Neuron (in vitro differentiated cells): ENCODE data around the gene TCAIM.
A peak's percentile ranks its signal among the peaks of the same experiment; 100 is the strongest.

Experiments used
- H2AFZ ChIP-seq: one replicate; pipeline ENCODE4 v1.6.1; 2013; ENCODE audit warnings: low read depth, mild to moderate bottlenecking, inconsistent platforms, low read length, moderate library complexity
- H3K27me3 ChIP-seq: one replicate; pipeline ENCODE4 v1.6.1; 2013; ENCODE audit warnings: low read length; ENCODE audit not compliant: insufficient read depth
- H3K36me3 ChIP-seq: one replicate; pipeline ENCODE4 v1.6.1; 2013; ENCODE audit warnings: low read length; ENCODE audit not compliant: insufficient read depth
- H3K4me1 ChIP-seq: one replicate; pipeline ENCODE4 v1.6.1; 2013; ENCODE audit warnings: low read length; ENCODE audit not compliant: insufficient read depth
- H3K4me3 ChIP-seq: 2 replicates; pipeline ENCODE4 v1.5.1; 2013; ENCODE audit warnings: mild to moderate bottlenecking, low read length, moderate library complexity
- H3K9me3 ChIP-seq: one replicate; pipeline ENCODE4 v1.6.1; 2013; ENCODE audit warnings: low read length

Gene TCAIM, protein sequence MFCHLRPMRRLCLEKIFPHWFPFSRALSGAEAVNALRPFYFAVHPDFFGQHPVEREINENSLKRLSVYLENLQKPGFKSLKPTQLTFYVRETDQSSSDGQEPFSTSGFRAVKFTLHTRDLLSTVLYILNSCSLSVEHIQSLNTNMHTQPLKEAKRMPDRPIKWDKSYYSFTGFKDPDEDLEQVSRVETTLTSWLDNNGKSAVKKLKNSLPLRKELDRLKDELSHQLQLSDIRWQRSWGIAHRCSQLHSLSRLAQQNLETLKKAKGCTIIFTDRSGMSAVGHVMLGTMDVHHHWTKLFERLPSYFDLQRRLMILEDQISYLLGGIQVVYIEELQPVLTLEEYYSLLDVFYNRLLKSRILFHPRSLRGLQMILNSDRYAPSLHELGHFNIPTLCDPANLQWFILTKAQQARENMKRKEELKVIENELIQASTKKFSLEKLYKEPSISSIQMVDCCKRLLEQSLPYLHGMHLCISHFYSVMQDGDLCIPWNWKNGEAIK

DNA sequence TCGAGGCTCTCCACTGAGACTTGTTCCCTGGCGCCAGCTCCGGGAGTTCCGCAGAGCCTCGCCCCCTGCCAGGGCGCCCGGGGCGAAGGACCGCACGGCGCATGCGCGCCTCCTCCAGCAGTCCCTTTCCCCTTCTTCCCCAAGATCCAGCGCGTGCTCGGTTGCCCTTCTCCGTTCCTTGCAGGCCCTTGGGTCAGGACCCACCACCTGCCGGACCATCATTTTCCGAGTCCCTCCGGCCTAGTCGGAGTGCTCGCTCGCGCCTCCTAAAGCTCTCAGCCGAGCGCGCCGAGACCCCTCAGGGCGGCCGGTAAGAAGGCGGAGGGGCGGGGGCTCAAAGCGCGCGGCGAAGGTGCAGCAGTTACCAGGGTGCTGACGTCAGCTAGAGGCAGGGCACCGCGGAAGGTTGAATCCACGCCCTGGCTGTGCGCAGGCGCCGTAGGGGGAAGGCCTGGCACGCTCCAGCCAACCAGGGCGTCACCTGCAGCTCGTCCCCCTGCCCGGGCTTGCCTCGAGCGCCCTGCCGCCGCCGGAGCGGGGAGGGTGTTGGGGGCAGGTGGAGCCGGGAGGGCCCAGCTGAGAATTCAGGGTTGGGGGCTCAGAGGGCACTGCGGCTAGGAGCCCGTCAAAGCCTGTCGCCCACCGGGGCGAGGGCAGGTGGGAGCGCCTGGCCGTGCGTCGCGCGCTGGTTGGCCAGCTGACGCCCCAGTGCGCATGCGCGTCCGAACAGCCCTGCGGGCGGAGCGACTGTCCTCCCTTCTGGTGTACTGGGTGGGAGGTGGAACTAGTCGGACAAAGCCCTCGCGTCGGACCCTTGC lies at the start of gene TCAIM:
TSS of gene TCAIM (plus strand) at position 757 of the 818 bp plus-strand sequence. CDS start 16,017 bp downstream, outside the sequence.
- Histone ChIP-seq H2AFZ (peak within 1 kb of the TSS; percentile 73), H3K36me3 (peaks cover 2% of the 10 kb centered on the region)

DNA sequence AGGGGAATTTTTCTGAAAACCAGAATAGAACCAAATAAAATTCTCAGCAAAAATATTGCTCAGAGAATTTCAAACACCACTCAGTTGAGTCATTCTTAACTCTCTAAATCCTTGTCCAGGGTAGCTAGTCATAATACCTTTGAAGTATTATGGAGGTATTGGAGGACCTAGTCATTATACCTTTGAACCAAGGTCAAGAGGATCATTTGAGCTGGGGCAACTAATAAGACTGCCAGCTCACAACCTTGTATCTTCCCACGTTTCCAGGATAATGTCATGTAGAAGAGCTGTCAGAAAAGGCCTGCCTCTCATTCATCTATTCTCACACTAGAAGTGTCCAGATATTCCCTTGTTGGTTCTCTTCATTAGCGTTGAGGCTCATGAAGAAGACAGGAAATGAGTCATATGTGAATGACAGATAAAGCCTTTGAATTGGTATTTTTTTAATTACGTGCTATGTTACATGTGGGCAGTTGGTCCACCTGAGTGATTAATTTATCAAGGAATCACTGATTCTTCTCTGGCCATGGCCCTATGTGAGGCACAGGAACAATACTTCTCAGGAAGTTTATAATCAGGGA lies 48.6 kb upstream of the TCAIM start:
- Histone ChIP-seq H3K9me3 (no peaks in the 10 kb centered on the region), H3K27me3 (no peaks in the 10 kb centered on the region), H2AFZ (no peak overlapping the region), H3K4me3 (no peak overlapping the region), H3K4me1 (no peaks in the 10 kb centered on the region), H3K36me3 (no peaks in the 10 kb centered on the region)

More for the DNA sequence above, at the start of gene TCAIM:
- peaks cover 20% of the 10 kb centered on the region for H3K4me1 ChIP-seq
- no peaks in the 10 kb centered on the region for H3K27me3 ChIP-seq
- peak within 1 kb of the TSS; percentile 76 for H3K4me3 ChIP-seq
- no peaks in the 10 kb centered on the region for H3K9me3 ChIP-seq

DNA sequence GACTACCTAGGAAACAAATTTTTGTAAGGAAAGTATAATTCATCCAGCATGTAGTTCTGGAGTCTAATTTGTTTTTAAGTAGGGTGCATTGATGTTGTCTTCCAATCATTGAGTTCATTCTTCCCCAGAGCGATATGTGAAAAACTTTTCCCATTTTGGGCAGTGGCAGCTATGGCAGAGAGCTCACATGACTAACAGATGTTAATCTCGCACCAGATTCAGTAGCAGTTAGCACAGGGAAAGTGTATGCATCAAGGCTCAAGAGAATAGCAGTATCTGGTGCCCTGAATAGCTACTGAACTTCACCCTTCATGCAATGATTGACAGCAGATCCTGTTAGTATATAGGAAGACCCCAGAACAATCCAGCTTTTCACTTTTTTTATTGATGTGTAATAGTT lies 46.3 kb upstream of the TCAIM start:
- Histone ChIP-seq H3K27me3 (no peaks in the 10 kb centered on the region), H3K4me1 (no peaks in the 10 kb centered on the region), H3K36me3 (no peaks in the 10 kb centered on the region), H3K4me3 (no peak overlapping the region), H3K9me3 (no peaks in the 10 kb centered on the region), H2AFZ (no peak overlapping the region)

DNA sequence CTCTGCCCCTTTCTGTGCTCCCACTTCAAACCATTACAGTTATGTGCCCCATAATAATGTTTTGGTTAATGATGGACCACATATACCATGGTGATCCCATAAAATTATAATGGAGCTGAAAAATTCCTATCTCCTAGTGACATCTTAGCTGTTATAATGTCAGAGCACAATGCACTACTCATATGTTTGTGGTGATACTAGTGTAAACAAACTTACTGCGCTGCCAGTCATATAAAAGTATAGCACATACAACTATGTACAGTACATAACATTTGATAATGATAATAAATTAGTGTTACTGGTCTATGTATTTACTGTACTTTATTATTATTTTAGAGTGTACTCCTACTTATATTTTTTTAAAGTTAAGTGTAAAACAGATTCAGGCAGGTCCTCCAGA lies 45.6 kb upstream of the TCAIM start:
- Histone ChIP-seq H3K4me3 (no peak overlapping the region), H3K9me3 (no peaks in the 10 kb centered on the region), H2AFZ (no peak overlapping the region), H3K27me3 (no peaks in the 10 kb centered on the region), H3K4me1 (no peaks in the 10 kb centered on the region), H3K36me3 (no peaks in the 10 kb centered on the region)

DNA sequence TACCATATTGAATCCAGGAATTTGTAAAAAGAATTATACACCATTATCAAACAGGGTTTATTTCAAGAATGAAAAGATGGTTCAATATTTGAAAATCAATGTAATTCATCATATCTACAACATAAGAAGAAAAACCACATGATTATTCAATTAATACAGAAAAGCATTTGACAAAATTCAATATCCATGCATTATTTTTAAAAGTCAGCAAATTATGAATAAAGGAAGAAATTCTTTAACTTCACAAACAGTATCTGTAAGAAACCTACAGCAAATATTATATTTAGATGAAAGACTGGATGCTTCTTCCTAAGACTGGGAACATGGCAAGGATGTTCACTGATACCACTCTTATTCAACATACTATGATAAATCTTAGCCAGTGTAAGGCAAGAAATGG lies 41.3 kb upstream of the TCAIM start:
- Histone ChIP-seq H3K4me1 (no peaks in the 10 kb centered on the region), H3K36me3 (no peaks in the 10 kb centered on the region), H3K9me3 (no peaks in the 10 kb centered on the region), H3K27me3 (no peaks in the 10 kb centered on the region), H3K4me3 (no peak overlapping the region), H2AFZ (no peak overlapping the region)

DNA sequence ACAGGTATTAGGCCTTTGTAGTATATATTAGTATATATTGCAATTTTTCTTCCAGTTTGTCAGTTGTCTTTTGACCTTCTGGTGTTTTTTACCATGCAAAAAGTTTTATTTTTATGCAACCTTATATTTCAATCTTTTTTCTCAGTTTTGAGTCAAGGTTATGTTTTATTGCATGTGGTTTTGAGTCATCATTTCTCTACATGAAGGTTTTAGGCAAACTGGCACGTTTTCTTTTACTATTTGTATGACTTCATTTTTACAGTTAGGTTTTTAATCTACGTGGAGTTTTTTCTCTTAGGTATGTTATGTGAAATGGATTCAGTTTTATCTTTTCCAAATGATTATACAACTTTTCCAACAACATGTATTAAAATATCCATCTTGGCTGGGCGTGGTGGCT lies 36.8 kb upstream of the TCAIM start:
- H3K9me3 ChIP-seq = no peaks in the 10 kb centered on the region
- H3K4me1 ChIP-seq = no peaks in the 10 kb centered on the region
- no peak overlapping the region for H3K4me3 ChIP-seq
- H3K27me3 ChIP-seq = peaks cover 2% of the 10 kb centered on the region
- no peak overlapping the region for H2AFZ ChIP-seq
- no peaks in the 10 kb centered on the region for H3K36me3 ChIP-seq

DNA sequence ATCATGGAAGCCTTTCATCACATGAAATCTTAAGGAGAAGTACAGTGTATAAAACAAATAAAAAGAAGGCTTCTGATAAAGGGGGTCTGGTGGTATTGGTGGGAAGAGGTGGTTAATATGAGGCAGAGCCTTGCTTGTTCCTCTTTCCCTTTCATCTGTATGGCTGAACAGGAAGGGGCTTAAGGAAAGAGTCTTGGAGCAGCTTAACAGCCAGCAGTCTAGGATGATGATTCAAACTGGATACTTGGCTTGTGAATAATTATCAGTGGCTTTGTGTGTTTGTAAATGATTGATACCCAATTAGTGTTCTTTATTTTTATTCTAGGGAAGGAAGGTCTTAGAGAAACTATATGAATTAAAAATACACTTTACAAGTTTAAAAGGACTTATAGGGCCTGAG lies 29.1 kb upstream of the TCAIM start:
- H3K36me3 ChIP-seq = no peaks in the 10 kb centered on the region
- no peaks in the 10 kb centered on the region for H3K27me3 ChIP-seq
- H3K4me3 ChIP-seq = no peak overlapping the region
- H3K4me1 ChIP-seq = peaks cover 5% of the 10 kb centered on the region
- H3K9me3 ChIP-seq = no peaks in the 10 kb centered on the region
- H2AFZ ChIP-seq = no peak overlapping the region

DNA sequence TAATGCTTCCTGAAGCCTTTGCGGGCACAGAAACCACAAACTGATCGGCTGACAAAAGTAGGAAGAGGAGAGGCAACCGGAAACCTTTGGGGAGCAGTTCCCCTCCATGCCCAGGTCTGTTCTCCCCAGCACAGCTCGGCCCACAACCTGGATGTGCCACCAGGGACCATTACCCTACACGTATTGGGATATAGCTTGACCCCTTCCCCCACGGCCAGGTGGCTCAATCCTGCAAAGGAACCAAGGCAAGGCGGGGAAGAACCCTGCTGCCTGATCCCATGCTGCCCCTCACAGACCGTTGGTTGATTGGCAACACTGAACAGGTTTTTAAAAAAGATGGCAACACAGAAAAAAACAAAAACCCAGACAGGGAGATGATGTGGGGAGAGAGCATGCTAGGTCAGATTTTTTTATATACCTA lies 19.7 kb upstream of the TCAIM start:
- Histone ChIP-seq H3K27me3 (no peaks in the 10 kb centered on the region), H2AFZ (no peak overlapping the region), H3K4me1 (no peaks in the 10 kb centered on the region), H3K4me3 (no peak overlapping the region), H3K36me3 (no peaks in the 10 kb centered on the region), H3K9me3 (no peaks in the 10 kb centered on the region)

DNA sequence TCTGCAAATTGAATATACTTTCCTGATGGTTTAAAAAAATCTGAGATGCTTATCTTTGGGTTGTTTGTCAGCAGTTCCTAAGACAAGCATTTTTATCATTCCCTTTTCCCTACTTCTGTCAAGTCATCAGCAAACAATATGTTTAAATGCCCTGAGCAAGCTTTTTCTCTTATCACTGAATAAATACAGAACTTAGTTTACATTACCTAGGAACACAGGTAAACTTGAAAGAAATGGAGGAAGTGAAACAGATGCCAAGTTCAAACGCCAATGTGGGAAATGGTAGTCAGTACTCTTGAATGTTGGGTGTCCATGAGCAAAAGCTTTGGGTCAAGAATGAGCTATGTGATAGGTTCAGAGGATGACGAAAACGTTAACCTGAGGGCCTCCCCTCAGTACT lies 17.2 kb upstream of the TCAIM start:
- Histone ChIP-seq H3K4me1 (no peaks in the 10 kb centered on the region), H3K36me3 (no peaks in the 10 kb centered on the region), H2AFZ (no peak overlapping the region), H3K9me3 (no peaks in the 10 kb centered on the region), H3K27me3 (no peaks in the 10 kb centered on the region), H3K4me3 (no peak overlapping the region)

DNA sequence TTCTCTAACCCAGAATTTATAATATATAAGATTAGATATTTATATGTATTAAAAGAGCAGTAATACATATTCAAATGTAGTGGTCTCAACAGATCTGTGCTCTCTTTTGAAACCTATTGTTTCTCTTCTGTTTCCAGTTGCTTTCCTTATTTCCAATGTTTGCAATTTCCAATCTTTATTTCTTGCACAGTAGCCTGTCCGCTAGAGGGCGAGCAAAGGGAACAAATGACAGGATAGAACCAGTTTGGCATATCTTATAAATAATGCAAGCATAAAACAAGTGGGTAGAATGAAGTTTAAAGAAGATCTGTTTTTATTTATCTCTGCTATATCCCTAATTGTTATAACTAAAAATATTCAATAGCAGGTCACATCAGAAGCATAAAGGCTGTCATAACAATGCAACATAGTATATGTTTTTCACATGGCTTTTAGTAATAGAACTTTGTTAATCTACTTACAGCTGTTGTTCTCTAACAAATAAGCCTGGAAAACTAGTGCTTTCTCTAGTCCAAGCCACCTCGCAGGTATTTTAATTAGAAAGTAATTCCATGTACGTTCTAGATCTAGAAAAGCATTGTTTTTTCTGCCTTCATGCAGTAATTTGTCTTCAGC lies 15.1 kb upstream of the TCAIM start:
- H3K4me3 ChIP-seq = no peak overlapping the region
- H3K4me1 ChIP-seq = no peaks in the 10 kb centered on the region

DNA sequence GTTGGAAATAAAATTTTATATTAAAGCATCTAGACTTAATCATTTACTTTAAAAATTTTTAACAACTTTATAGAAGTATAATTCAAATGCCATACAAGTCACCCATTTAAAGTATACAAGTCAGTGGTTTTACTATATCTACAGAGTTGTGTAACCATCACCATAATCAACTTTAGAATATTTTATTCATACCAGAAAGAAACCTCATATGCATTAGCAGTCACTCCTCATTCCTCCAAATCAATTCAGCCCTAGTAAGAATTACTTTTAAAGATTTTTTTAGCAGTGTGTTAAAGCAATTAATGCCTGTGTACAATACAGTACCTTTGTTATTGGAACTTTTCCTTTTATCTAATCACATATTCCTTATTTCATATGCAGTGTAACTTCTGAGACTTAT lies 14.0 kb upstream of the TCAIM start:
- Histone ChIP-seq H3K9me3 (no peaks in the 10 kb centered on the region), H2AFZ (no peak overlapping the region), H3K27me3 (no peaks in the 10 kb centered on the region), H3K4me3 (no peak overlapping the region), H3K4me1 (no peaks in the 10 kb centered on the region), H3K36me3 (no peaks in the 10 kb centered on the region)

More for the DNA sequence above, 15.1 kb upstream of the TCAIM start:
- H3K27me3 ChIP-seq = no peaks in the 10 kb centered on the region
- no peaks in the 10 kb centered on the region for H3K9me3 ChIP-seq
- no peaks in the 10 kb centered on the region for H3K36me3 ChIP-seq
- H2AFZ ChIP-seq = peak overlapping the region; percentile 54

DNA sequence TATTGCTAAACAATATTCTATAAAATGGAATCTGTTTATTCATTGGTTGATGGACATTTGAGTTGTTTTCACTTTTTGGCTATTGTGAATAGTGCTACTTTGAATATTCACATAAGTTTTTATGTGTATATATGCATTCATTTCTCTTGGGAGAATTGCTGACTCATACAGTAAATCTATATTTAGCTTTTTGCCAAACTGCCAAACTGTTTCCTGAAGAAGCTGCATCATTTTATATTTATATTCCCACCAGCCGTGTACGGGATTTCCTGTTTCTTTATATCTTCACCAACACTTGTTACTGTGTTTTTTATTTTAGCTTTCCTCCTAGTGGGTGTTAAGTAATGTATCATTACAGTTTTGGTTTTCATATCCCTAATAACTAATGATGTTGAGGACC lies 12.5 kb upstream of the TCAIM start:
- H3K4me1 ChIP-seq = no peaks in the 10 kb centered on the region
- no peak overlapping the region for H3K4me3 ChIP-seq
- H3K36me3 ChIP-seq = no peaks in the 10 kb centered on the region
- no peak overlapping the region for H2AFZ ChIP-seq
- no peaks in the 10 kb centered on the region for H3K27me3 ChIP-seq
- no peaks in the 10 kb centered on the region for H3K9me3 ChIP-seq

DNA sequence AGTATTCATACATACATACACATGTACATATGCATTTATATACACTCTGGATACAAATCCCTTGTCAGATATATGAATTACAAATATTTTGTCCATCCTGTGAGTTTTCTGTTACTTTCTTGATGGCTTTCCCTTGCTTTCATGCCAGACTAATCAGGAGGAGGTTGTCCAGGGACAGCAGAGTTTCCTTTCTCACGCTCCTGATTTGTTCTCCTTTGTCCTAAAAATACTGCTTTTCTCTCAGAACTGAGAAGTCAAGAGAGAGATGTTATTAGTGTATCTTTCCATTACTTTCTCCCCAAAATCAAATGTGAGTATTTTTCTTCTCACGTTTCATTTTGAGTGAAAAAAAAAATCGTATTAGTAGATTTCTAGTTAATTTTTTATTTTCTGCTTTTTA lies 12.1 kb upstream of the TCAIM start:
- Histone ChIP-seq H3K9me3 (no peaks in the 10 kb centered on the region), H2AFZ (no peak overlapping the region), H3K27me3 (no peaks in the 10 kb centered on the region), H3K4me1 (no peaks in the 10 kb centered on the region), H3K4me3 (no peak overlapping the region), H3K36me3 (no peaks in the 10 kb centered on the region)
